ENCODE results near the gene BEST4.
"Not testable (repeated sequence)": the region's sequence is repeated elsewhere in the genome, so short reads cannot be mapped to it uniquely, and the experiment has no call there.

The BEST4 gene

DNA sequence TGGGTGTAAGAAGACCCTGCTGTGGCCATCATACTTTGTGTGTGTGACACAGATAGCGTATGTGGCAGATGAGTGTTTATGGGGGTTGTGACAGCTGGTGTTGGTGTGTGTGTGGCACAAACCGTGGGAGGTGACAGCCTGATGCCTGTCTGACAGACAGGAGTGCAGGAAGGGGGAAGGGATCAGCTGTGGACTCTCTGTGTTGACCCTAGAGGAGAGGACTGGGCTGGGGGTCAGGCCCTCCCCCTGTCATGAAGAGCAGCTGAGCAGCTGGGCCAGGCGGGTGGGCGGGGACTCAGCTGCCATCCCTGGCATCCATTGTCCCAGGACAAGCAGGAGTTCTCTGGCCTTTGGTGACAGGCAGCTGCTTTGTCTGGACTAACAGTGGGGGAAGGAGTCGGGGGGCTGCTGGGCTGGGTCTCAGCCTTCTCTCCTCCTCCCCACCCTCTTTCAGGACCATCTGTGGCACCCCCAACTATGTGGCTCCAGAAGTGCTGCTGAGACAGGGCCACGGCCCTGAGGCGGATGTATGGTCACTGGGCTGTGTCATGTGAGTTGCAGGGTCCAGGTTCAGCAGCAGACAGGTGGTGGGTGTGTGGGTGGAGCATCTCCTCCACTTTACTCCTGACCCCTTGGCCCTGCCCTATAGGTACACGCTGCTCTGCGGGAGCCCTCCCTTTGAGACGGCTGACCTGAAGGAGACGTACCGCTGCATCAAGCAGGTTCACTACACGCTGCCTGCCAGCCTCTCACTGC is 14.5 kb upstream of the BEST4 start:
- DNase-seq (ENCODE audit: low read depth), result no peak

DNA sequence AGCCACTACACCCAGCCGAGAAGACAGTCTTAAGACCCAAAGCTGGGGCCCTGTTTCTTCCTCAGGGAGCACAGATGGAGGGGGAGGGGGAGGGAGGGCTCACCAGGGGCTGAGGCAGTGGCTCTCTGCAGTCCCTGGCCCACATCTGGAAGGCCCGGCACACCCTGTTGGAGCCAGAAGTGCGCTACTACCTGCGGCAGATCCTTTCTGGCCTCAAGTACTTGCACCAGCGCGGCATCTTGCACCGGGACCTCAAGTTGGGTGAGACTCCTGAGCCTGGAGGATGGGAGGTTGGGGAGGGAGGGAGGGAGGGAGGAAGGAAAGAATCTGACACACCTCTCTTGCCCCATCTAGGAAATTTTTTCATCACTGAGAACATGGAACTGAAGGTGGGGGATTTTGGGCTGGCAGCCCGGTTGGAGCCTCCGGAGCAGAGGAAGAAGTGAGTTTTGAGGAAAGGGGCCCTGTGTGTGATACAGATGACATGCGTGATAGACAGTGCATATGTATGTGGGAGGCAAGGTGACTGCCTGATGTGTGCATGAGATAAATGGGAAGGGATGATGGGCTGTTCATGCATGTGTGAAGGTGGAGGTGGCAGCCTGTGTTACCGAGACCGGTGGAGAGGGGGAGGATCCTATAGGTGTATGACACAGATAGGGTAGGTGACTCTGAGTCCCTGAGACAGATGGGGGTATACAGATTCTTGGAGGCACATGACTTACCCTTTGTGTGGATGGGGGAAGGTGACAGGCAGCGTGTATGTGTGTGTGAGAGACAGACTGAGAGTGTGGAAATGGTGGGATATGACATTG is 13.7 kb upstream of the BEST4 start:
- peak; percentile 45 for DNase-seq (ENCODE audit: low read depth)

- peak; percentile 99 for DNase-seq (ENCODE audit: low read depth)
Observed at GRCh38 chr1:44799770-44800584, 12.0 kb upstream of the BEST4 start, which contains the start of gene PLK3. Gene PLK3, plus strand, starts transcription at chr1:44800377. Its CDS starts 87 bp downstream, at chr1:44800464.

DNA sequence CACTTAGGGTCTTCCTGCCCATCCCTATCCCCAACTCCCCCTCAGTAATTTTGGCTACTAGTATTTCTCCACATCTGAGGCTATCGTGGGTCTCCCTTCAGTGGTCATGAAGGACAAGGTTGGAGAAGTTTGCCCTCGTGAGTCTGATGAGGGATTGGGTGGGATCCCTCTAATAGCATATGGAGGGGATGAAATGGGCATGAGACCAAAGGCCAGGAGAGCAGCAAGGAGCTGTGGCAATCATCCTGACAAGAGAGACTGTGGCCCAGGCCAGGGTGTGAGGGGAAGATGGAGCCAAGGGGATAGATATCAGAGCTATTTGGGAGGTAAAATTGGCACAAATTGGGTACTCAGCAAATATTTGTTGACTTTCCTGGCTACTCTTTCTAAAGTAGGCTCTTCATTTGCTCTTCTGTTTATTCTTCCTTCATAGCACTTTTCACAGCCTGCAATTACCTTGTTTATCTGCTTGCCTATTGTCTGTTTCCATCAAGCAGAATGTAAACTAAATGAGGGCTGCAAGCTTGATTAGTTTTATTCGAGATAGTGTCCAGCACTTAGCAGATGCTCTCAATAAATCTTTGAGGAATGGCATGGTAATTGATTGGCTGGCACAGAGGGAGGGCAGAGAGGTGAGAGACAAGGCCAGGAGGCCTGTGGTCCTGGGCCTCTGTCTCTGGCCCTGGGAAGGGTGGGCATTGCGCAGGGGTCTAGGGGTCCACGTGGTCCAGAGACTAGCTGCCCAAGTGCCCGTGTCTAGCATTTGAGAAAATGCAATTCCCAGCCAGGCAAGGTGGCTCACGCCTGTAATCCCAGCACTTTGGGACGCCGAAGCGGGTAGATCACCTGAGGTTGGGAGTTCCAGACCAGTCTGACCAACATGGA is 10.8 kb upstream of the BEST4 start:
- no peak for DNase-seq (ENCODE audit: low read depth)

DNA sequence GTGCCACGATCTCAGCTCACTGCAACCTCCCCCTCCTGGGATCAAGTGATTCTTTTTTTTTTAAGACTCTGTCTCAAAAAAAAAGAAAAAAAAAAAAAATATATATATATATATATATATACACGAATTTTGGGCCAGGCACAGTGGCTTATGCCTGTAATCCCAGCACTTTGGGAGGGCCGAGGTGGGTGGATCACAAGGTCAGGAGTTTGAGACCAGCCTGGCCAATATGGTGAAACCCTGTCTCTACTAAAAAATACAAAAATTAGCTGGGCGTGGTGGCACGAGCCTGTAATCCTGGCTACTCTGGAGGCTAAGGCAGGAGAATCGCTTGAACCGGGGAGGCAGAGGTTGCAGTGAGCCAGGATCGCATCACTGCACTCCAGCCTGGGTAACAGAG is 9.9 kb upstream of the BEST4 start:
- DNase-seq (ENCODE audit: low read depth), result not testable (repeated sequence)

- DNase-seq (ENCODE audit: low read depth), result no peak
Observed at GRCh38 chr1:44792736-44793502, 4.9 kb upstream of the BEST4 start.

- no peak for DNase-seq (ENCODE audit: low read depth)
Observed at GRCh38 chr1:44790968-44791801, 3.2 kb upstream of the BEST4 start.

- DNase-seq (ENCODE audit: low read depth), result no peak
Observed at GRCh38 chr1:44787506-44787905, 464 bp downstream of the BEST4 start.

- DNase-seq (ENCODE audit: low read depth), result no peak
Observed at GRCh38 chr1:44786841-44787426, 1.0 kb downstream of the BEST4 start.

GRCh38 chr1:44786138-44786840 is 1.7 kb downstream of the BEST4 start:
- peak; percentile 63 for DNase-seq (ENCODE audit: low read depth)

- DNase-seq (ENCODE audit: low read depth), result no peak
Observed at GRCh38 chr1:44785501-44786137, 2.4 kb downstream of the BEST4 start.

DNA sequence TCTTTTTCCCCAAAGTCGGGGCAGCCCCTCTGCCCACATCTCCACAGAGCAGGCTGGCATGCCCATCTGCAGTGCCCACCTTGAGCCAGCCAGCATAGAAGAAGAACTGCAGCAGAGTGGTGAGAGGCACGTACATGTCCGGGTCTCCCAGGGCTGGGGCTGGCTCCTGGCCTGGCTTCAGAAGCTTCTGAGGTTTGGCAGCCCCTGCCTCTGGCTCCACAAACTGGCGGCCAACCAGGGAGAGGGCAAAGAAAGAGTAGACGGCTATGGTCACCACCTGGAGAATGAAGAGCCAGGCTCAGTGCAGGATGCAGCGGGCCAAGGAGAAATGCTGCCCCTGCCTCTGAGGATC is 3.0 kb downstream of the BEST4 start:
- no peak for DNase-seq (ENCODE audit: low read depth)

GRCh38 chr1:44784094-44785028 is 3.6 kb downstream of the BEST4 start:
- no peak for DNase-seq (ENCODE audit: low read depth)

DNA sequence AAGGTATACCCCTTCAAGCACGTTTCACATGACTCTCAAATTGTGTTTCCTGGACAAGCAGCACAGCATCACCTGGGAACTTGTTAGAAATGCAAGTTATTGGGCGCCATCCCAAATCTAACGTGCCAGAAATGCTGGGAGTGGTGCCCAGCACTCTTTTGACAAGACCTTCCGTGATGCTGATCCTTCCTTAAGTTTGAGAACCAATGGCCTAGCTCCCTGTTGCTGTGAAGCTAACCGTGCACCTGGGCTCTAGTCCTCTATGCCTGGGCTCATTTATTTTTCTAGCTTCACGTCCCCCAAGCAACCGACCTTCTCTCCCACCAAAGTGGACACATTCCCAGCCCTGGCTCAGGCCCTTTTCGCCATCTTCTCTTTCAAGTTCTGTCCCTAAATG is 4.3 kb downstream of the BEST4 start:
- no peak for DNase-seq (ENCODE audit: low read depth)

DNA sequence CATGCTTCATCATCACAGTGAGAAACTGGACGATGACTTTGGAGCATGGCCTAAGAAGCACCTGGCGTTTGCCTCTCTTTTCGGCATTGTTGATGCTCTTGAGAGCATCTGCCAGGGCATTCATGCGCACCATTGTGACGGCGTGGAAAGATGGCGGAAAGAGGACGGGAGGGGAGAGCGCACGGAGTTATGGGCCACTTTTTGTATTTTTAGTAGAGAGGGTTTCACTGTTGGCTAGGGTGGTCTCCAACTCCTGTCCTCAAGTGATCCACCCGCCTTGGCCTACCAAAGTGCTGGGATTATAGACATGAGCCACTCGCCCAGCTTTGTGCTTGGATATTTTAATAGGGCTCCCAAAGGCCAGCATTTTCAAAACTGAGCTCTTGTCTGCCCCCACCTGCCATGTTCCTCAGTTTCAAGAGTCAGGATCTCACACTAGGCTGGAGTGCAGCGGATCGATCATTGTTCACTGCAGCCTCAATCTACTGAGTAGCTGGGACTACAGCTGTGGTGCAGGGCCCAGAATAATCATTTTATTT is 7.3 kb downstream of the BEST4 start:
- DNase-seq (ENCODE audit: low read depth), result peak; percentile 46

- no peak for DNase-seq (ENCODE audit: low read depth)
Observed at GRCh38 chr1:44778705-44779576, 9.0 kb downstream of the BEST4 start.
